GM21528 (cell line): ENCODE measurements around the gene SLC1A7.

ENCODE experiments used
- ATAC-seq: cut with Tn5 transposase; IDR thresholded peaks from one replicate; pipeline ENCODE4 v1.9.1; 2021; ENCODE audit warnings: mild to moderate bottlenecking, moderate library complexity; ENCODE audit not compliant: unreplicated experiment, low FRiP score

SLC1A7 gene

DNA sequence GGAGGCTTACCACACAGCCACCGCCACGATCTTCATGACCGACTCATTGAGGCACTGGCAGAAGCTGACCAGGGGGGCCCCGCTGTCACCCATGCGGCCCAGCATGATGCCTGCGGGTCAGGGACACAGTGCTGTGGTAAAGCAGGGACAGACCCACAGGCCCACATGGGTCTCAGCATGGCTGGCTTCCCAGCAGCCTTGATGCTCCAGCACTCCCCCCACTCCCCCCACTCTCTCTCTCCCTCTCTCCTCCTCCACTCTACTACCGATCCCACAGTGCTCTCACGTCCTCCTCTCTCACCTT, 49.0 kb downstream of the SLC1A7 start:
- ATAC-seq: no peak

DNA sequence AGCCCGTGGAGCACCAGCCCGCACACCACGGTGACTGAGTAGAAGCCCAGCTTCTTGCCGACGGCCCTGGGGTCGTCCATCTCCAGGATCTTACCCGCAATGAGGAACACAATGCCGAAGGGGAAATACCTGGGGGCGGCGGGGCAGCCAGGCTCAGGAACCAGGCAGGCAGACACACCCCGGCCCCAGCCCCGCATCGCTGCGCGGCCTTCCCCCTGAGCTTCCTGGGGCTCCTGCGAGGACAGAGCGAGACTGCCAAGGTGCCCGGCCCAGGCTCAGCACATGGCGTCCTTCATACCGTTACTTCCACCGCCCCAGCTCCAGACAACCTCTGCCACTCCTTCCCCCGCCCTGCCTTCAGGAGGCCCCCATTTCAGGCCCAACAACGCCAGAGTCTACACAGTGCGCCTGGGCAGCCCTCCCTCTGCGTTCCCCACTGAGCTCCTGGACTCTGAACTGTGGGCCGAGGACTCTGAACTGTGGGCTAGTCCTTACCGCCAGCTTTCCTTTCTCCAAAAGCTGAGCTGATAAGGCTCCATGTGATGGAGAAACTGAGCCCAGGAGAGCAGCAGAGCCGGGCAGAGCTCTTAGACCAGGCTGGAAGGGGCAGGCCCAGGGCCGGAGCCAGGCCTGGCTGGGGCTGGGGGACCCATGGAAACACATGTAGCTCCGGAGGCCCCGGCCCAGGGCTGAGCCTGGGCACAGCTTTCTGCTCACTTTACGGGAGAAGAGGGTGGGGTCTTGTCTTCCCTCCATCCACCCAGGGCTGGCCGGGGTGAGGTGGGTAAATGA, 49.6 kb downstream of the SLC1A7 start:
- ATAC-seq: no peak

DNA sequence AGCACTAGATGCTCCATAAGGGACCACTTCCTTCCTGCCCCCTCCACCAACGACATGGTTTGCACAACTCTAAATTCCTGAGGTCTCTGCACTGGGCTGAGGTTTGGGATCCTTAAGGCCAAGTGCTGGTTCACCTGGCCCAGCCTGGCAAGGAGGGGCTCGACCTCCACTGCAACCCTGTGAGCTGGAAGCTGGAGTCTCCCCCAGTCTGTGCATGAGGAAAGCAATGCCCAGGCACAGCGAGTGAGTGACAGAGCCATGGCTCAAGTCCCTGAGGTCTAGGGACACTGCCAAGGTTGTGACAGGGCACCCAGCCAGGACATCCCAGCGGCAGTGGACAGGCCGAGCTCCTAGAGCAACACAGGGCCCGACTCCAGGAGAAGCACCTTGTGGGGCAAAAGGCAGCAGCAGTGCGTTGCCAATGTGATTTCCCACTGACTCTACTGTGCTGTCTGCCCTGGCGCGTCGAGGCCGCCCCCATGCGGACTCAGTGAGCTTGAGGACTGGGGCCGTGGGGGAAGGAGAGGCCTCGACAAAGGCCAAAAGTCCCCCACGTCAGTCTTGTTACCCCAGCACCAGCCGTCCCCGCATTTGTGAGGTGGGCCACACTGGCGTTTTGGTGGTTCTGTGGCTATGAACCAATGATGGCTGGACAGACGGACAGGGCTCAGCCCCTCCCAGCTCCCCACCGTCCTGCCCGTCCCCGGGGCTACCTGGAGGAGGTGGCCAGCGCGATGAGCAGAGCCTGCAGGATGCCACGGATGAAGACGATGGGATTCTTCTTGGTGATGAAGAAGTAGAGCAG, 50.4 kb downstream of the SLC1A7 start:
- no peak for ATAC-seq

DNA sequence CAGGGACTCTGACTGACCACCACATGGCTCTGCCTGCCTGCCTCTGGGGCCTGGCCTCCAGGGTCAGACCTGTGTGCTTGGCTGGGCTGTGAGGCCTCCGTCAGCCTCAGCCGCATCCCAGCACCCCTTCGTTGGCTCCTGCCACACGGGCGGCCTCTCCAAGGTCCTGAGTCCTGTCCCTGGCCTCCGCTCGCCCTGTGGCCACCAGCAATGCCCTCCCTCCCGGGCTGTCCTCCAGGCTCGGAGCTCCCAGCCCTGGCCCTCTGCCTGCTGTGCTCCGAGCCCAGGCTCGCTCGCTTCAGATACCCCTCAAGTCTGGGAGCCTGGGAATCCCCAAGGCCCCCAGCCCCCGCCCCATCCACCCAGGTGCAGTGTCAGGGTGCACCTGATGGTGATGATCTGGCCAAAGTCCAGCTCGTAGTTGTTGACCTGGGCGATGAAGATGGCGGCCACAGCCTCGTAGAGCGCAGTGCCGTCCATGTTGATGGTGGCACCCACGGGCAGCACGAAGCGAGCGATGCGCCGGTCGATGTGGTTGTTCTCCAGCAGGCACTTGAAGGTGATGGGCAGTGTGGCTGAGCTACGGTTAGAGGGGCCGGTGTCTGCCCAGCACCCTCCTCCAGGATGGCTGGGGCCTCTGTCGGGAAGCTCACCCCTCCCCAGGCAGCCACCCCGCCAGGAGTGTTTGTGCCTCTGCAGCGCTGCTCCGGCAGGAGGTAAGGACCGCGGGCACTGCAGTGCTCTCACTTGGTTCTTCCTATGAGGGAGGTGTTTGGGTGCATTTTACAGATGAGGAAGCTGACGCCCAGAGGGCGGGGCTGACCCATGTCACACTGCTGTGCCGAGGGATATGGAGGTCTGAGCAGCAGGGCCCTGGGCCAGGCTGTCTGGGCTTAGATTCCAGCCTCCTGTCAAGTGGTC, 52.0 kb downstream of the SLC1A7 start:
- no peak for ATAC-seq

DNA sequence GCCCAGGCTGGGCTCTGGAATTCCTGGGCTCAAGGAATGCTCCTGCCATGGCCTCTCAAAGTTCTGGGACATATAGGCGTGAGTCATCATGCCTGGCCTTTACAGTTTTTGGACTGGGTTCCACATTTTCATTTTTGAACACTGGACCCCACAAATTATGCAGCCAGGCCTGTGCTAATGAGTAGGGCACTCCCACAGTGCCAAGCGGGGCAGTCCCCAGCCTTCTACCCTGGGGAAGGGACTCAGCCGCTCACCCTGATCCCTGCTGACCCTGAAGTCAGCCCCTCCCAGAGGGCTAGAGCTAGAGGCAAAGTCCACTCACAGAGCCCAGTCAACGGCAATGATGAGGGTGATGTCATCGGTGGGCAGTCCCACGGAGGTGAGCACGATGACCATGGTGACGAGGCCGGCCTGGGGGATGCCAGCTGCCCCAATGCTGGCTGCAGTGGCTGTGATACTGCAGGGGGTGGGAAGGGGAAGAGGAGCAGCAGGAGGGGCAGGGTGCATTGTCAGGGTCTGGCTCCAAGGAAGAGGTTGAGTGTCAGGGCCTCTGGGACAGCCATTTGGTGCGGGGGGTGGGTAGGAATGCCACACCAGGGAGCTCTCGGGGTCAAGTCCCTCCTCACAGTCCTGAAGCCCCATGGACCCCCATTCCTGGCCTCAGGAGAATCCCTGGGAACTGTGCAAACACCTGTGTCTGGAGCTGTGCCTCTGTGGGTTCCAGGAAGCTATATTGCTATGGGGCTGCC, 52.8 kb downstream of the SLC1A7 start:
- no peak for ATAC-seq

DNA sequence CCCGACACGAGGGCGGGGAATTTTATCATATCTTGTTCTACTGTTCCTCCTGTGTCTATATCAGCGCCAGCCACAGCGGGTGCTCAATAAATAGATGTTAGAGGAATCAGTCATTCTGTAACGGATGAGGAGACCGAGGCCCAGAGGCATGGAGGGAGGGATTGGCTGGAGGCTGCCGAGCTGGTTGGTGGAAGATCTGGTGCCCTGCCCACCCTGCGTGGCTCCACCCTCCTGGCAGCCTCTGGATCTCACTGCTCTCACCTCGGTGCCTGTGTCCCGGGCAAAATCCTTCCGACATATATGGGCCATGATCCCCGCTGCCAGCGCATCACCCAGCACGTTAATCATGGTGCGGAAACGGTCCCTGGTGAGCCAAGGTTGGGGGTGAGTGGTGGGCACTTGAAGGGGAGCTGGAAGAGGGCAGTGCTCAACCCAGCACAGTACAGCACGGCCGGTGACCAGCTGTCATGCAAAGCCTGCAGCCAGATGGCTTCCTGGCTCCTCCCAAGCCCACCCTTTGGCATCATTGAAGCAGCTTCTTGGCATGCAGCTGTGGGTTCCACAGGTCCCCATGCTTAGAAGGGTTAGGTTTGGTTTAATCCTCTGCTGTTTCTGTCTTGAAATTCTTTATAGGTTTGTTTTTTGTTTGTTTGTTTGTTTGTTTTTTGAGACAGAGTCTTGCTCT, 53.7 kb downstream of the SLC1A7 start:
- no peak for ATAC-seq

DNA sequence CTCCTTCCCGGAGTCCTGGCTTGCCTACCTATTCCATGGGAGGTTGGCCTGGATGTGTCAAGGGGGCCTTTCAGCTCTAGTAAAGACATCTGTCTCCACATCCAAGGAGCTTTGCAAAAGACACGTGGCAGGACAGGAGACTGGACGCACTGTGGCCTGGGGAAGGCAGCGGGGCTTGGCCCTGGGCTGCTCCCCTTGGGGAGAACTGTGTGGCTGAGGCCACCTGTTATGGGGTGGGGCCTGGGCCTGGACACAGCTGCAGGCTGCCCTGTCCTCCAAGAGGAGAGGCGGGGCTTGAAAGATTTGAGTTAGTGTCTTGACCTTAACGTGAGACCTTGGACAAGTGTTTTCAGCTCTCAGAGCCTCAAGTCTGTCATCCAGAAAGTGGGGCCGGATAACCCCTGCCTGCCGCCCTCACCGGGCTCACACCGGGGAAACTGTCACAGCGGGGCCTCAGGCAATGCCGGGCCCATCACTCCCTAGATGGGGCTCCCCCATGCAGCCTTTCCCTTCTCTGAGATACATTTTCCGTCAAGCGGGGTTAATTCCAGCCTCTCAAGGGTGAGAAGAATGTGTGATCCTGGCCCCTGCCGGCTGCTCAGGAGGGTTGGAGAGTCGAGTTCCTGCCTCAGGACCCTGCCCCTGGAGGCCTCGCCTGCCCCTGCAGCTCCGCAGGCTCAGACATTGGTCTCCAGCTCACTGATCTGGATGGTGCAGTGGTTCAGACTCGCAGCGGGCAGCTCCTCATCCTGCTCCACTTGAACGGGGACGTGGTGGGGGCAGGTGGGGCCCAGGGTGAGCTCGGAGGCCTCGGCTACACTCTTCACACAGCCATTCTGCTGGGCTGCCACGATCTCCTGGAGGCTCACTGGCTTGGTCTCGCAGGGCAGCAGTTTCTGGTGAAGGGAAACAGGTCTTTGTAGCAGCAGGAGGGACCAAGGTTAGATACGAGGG, 54.8 kb downstream of the SLC1A7 start:
- no peak for ATAC-seq

DNA sequence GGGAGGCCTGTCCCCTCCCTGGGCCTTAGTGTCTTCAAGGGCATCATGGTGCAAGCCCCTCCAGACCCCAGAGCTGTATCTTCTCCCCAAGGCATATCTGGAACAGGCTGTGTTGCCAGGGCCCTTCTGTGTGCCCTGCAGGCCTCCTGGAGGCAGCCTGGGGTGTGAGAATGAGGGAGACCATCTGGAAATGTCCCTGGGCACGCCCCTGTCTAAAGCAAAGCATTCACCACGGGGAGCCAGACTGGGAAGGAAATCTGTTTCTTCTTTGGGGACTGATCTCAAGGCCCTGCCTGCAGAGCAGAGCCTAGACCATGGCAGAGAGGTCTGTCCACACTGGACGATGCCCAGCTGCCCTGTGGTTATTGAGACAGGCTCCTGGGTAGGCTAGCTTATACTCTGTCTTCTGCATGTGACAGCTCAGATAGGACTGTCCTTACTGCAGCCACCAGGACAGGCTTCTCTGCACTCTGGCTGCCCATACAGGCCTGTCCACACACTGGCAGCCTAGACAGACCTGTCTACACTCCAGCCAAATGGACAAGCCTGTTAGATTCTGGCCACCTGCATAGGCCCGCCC, 55.9 kb downstream of the SLC1A7 start:
- ATAC-seq: no peak

DNA sequence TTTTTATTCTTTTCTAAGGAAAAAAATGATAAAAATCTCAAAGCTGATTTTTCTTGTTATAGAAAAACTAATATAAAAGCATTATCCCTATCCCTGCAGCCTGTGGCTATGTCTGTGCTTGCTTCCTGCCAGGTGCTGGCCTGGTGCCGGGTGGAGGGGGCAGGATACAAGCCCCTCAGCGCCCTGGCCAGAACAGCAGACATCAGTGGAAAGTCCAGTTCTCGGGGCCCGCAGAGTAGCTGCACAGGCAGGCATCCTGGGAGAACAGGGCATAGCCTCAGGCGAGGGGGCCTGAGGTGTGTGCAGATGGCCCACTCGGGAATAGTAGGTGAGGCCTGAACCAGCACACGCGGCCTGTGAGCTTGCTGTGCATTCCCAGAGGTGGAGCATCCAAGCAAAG, 57.0 kb downstream of the SLC1A7 start:
- no peak for ATAC-seq

DNA sequence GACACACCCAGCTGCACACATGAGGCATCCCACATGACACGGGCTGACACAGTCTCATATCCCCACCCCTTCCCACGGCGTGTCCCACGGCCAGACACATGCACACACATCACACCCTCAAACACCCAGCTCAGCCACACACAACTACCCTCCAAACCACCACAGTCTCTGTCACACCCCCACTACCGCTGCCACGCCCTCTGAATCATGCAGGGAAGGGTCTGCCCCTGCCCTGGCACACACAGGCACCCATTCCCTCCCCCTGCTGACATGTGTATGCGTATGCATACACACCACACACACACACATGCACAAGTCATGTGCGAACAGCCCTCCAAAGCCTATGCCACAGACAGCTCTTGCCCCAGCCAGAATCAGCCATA, 57.9 kb downstream of the SLC1A7 start:
- ATAC-seq: no peak

DNA sequence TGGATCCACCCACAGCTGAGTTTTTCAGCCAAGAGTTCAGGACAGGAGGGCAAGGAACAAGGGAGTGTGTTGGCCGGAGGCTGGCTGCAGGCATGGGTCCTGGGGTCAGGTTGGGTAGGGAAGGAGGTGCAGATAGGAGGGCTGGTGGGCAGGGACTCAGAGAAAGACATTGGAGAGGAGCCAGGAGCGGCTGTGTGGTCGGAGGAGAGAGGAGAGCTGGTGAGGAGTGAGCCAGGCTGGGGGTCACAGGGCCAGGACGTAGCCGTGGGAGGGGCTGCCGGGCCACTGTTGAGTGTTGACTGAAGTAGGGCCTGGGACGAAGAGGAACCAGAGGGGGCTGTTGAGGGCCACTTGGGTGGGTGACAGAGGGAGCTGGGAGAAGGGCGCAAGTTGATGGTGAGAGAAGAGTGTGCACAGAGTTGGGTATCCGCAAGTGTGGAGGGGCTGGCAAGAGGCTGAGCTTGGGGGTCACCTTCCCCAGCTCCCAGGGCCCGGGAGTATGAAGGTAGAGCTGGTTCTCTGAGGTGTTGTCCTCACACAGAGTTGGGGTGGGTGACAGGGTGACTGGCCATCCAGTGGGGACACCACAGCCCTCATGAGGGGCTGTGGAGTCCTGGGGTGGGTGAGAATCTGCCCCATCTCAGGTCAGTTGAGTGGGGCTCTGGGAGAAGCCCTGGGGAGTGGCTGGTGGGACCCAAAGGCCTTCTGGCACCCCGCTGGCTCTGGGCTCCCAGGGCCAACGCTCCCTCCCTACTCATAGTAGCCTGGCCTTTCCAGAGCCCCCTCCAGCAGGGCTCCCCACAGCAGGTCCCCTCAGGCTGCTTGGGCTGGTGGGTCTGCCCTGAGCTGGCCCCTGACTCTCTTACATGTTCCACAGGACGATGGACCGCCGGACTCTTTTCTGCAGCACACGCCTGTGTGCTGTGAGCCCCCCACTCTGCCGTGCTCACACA, 58.5 kb downstream of the SLC1A7 start:
- ATAC-seq: no peak

DNA sequence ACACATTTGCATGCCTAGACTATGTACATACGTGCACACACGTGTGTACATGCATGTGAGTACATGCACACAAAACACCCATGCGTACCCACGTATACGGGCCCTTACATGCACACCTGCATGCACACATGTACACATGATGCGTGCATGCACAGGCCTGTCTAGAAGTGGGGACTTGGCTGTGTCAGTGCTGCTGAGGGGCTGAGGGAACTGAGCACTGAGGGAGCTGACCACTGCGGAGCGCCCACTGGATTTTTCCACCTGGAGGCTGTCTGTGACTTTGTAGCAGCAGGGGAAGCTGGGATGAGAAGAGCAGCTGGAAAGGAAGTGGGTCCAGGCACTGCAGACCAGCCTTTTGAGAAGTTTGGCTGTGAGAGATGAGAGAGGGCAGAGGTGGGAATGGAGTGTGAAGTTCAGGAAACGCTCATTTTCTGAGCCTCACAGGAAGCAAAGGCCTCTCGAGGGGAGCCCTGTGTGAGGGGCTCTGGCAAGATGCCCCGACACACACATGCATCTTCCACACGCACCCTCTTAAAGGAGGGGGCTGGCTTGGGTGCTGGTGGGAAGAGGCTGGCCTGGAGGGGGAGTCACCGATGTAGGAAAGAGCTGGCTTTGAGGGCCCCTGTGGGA, 59.5 kb downstream of the SLC1A7 start:
- no peak for ATAC-seq

DNA sequence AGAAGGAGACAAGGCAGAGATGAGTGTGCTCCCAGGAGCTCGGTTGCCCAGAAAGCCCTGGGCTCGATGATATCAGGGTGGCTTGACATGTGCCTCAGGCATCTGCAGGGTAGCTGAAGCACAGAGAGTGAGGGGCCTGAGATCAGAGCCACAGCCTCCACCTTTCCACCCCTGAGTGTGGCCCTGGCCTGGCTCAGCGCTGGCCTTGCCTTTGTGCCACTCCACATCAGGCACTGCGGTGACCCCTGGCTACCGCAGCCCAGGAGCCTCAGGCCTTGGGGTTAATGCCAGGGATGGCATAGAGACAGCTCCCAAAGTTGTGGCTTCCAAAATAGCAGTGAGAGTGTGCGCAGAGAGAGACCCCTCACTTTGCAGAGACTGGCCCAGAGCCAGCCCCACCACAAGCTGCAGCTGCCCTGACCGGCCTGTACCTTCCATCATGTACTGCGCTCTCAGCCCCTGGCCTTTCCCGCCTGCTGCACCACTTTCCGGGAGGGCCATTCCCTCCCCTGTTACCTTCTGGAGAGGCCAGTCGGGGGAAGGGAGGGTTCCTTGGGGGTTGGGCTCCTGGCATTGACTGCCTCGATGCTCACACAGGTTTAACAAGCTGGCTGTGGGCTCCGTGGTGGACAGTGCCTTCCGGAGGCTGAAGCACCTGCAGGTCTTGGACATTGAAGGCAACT, 60.9 kb downstream of the SLC1A7 start:
- no peak for ATAC-seq

DNA sequence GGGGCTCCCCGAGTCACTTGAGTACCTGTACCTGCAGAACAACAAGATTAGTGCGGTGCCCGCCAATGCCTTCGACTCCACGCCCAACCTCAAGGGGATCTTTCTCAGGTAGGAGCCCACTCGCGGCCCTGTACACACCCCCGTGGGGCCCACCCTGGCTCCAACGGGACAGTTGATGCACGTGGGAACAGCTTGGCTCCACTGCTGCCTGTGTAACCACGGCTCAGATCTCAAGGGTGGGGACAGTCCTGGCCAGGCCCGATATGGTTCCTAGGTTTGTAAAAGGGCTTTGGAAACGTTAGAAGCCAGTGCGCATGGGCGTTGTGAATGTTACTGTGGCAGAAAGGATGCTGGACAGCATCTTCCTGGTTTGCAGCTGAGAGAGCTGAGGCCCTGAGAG, 61.7 kb downstream of the SLC1A7 start:
- ATAC-seq: no peak

DNA sequence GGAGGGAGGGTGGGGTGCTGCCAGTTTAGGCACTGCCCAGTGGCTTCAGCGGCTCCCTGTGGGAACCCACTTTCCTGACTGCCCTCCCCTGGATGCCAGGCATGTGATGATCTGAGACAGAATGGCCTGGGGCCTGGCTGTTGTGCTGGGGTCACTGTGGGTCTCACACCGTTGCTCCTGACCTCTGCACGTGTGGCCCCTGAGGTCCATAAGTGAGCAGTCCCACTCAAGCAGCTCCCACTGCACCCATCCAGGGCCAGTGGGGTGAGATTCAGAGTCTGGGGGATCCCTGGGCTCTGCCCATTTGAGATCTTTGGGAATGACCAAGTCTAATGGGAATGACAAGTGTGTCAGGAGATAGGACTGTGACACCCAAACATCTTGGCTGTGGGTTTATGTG, 62.4 kb downstream of the SLC1A7 start:
- no peak for ATAC-seq

DNA sequence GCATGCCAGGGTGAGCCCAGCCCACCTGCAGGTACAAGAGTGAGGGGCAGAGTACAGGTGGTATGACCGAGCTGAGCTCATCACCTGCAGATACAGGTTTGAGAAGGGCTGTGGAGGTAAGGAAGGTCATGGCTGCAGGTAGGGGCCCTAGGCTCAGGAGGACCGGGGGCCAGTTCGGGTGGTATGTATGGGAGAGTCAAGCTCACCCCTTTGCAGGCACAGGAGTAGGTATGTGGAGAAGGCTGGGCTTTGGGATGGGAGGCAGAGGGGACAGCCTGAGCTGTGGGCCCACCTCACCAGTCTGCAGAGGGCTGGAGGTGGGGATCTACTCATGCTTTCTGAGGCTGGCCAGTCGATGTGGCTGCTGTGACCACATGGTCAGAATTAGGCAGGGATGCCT, 63.2 kb downstream of the SLC1A7 start:
- no peak for ATAC-seq
